ENCODE measurements around the gene TUBGCP6. TPM values are rescaled to one million over a fixed set of nuclear protein-coding genes. Genes with fewer than 3 reads are reported as not detected.

Gene TUBGCP6
- total RNA-seq, 1 donor from 2014 or later: 26.3 TPM

GRCh38 chr22:50201191-50202129, 43.4 kb downstream of the TUBGCP6 start:
- Histone ChIP-seq H3K36me3 (ENCODE audit: insufficient read depth, low read length) (peaks cover 8% of the 10 kb centered on the region), H3K4me3 (ENCODE audit: insufficient read depth, low read depth, low read length) (peak overlapping the region; percentile 66), H3K27me3 (ENCODE audit: insufficient read depth, low read length) (no peaks in the 10 kb centered on the region), H2AFZ (ENCODE audit: low read depth, low read length) (peak overlapping the region; percentile 56), H3K27ac (ENCODE audit: low read depth, low read length) (no peak overlapping the region), H3K9ac (ENCODE audit: low read length) (peak overlapping the region; percentile 79), H3K4me1 (ENCODE audit: insufficient read depth, low read length) (peaks cover 13% of the 10 kb centered on the region), H3K79me2 (ENCODE audit: insufficient read depth, low read length) (peaks cover 54% of the 10 kb centered on the region), H3K9me3 (ENCODE audit: insufficient read depth, low read depth, low read length) (no peaks in the 10 kb centered on the region), H3K4me2 (ENCODE audit: low read length) (peak overlapping the region; percentile 97), H4K20me1 (ENCODE audit: insufficient read depth, low read length) (peaks cover 46% of the 10 kb centered on the region)
- Mint-ChIP-seq H3K4me3 (ENCODE audit: unreplicated experiment) (peak overlapping the region; percentile 88), H3K9me3 (ENCODE audit: unreplicated experiment) (no peaks in the 10 kb centered on the region), H3K27ac (ENCODE audit: unreplicated experiment) (no peak overlapping the region), H3K27me3 (ENCODE audit: low read depth, unreplicated experiment) (no peaks in the 10 kb centered on the region), H3K36me3 (ENCODE audit: low read depth, unreplicated experiment) (peaks cover 14% of the 10 kb centered on the region), H3K4me1 (ENCODE audit: low read depth, unreplicated experiment) (no peaks in the 10 kb centered on the region)
- DNase-seq (ENCODE audit: low read depth): no peak
- TF ChIP-seq EZH2 (IDR thresholded peaks at IDR 0.05; ENCODE audit: insufficient read depth, low read length): no peak
- FAIRE-seq: no peak

- Mint-ChIP-seq H3K27me3 (ENCODE audit: low read depth, unreplicated experiment) (no peaks in the 10 kb centered on the region), H3K27ac (ENCODE audit: unreplicated experiment) (no peak within 1 kb of the TSS), H3K4me3 (ENCODE audit: unreplicated experiment) (peak within 1 kb of the TSS; percentile 88), H3K9me3 (ENCODE audit: unreplicated experiment) (no peaks in the 10 kb centered on the region), H3K4me1 (ENCODE audit: low read depth, unreplicated experiment) (no peaks in the 10 kb centered on the region), H3K36me3 (ENCODE audit: low read depth, unreplicated experiment) (peaks cover 11% of the 10 kb centered on the region)
- peaks cover 39% of the 10 kb centered on the region for H4K20me1 ChIP-seq (ENCODE audit: insufficient read depth, low read length)
- peaks cover 13% of the 10 kb centered on the region for H3K4me1 ChIP-seq (ENCODE audit: insufficient read depth, low read length)
- FAIRE-seq (no peak), DNase-seq (ENCODE audit: low read depth) (peak; percentile 67)
- peak within 1 kb of the TSS; percentile 66 for H3K4me3 ChIP-seq (ENCODE audit: insufficient read depth, low read depth, low read length)
- peaks cover 6% of the 10 kb centered on the region for H3K36me3 ChIP-seq (ENCODE audit: insufficient read depth, low read length)
- H3K79me2 ChIP-seq (ENCODE audit: insufficient read depth, low read length): peaks cover 47% of the 10 kb centered on the region
- TF ChIP-seq EZH2 (IDR thresholded peaks at IDR 0.05; ENCODE audit: insufficient read depth, low read length) (no peak), CTCF (IDR thresholded peaks at IDR 0.05; ENCODE audit: insufficient read depth, low read depth, low read length) (no peak)
- H3K27me3 ChIP-seq (ENCODE audit: insufficient read depth, low read length): no peaks in the 10 kb centered on the region
- H2AFZ ChIP-seq (ENCODE audit: low read depth, low read length): peak within 1 kb of the TSS; percentile 73
- H3K9me3 ChIP-seq (ENCODE audit: insufficient read depth, low read depth, low read length): no peaks in the 10 kb centered on the region
- peak within 1 kb of the TSS; percentile 97 for H3K4me2 ChIP-seq (ENCODE audit: low read length)
- peak within 1 kb of the TSS; percentile 86 for H3K9ac ChIP-seq (ENCODE audit: low read length)
- peak within 1 kb of the TSS; percentile 58 for H3K27ac ChIP-seq (ENCODE audit: low read depth, low read length)
Observed at GRCh38 chr22:50200461-50201190, 44.2 kb downstream of the TUBGCP6 start, which contains the start of gene SELENOO. SELENOO (plus strand) TSS chr22:50201011; CDS start chr22:50201037, 26 bp downstream.

- no peaks in the 10 kb centered on the region for H3K27me3 Mint-ChIP-seq (ENCODE audit: low read depth, unreplicated experiment)
Observed at GRCh38 chr22:50199829-50200460, 44.9 kb downstream of the TUBGCP6 start.

More at GRCh38 chr22:50199829-50200460, 44.9 kb downstream of the TUBGCP6 start:
- FAIRE-seq (no peak), DNase-seq (ENCODE audit: low read depth) (no peak)
- no peak for TF ChIP-seq CTCF (IDR thresholded peaks at IDR 0.05; ENCODE audit: insufficient read depth, low read depth, low read length)
- no peak for TF ChIP-seq EZH2 (IDR thresholded peaks at IDR 0.05; ENCODE audit: insufficient read depth, low read length)
- Histone ChIP-seq H4K20me1 (ENCODE audit: insufficient read depth, low read length) (peaks cover 38% of the 10 kb centered on the region), H3K9me3 (ENCODE audit: insufficient read depth, low read depth, low read length) (no peaks in the 10 kb centered on the region), H3K4me1 (ENCODE audit: insufficient read depth, low read length) (peaks cover 13% of the 10 kb centered on the region), H3K27ac (ENCODE audit: low read depth, low read length) (peak overlapping the region; percentile 58), H3K36me3 (ENCODE audit: insufficient read depth, low read length) (peaks cover 6% of the 10 kb centered on the region), H3K4me3 (ENCODE audit: insufficient read depth, low read depth, low read length) (peak overlapping the region; percentile 66), H3K4me2 (ENCODE audit: low read length) (peak overlapping the region; percentile 97), H3K27me3 (ENCODE audit: insufficient read depth, low read length) (no peaks in the 10 kb centered on the region), H3K9ac (ENCODE audit: low read length) (peak overlapping the region; percentile 86), H3K79me2 (ENCODE audit: insufficient read depth, low read length) (peaks cover 40% of the 10 kb centered on the region), H2AFZ (ENCODE audit: low read depth, low read length) (peak overlapping the region; percentile 73)
- Mint-ChIP-seq H3K9me3 (ENCODE audit: unreplicated experiment) (no peaks in the 10 kb centered on the region), H3K4me1 (ENCODE audit: low read depth, unreplicated experiment) (no peaks in the 10 kb centered on the region), H3K27ac (ENCODE audit: unreplicated experiment) (peak overlapping the region; percentile 41), H3K36me3 (ENCODE audit: low read depth, unreplicated experiment) (peaks cover 10% of the 10 kb centered on the region), H3K4me3 (ENCODE audit: unreplicated experiment) (peak overlapping the region; percentile 79)
